GM12878 (cell line): ENCODE results near the gene DBNDD2. TPM values are rescaled to one million over a fixed set of nuclear protein-coding genes. Genes with fewer than 3 reads are reported as not detected.

Source experiments
- ATAC-seq: fragments of 200-7000 bp; cut with Tn5 transposase; 3 replicates; pipeline ENCODE4 v1.9.1; 2020; ENCODE audit warnings: mild to moderate bottlenecking, moderate library complexity
- BruUV-seq: library from RNA; stranded (reverse); fragments of 400-500 nt; replicated peaks from 2 replicates; lab custom pipeline; 2021; lab: Mats Ljungman, UMichigan
- CTCF ChIA-PET: fragments of 300-600 bp; sonication (Branson Sonifier 250); formaldehyde crosslinking; extraction: SDS; loops from one replicate; lab custom pipeline; 2021; ENCODE audit warnings: inconsistent platforms; lab: Yijun Ruan, JAX
- POLR2A ChIA-PET: fragments of 350-600 bp; formaldehyde crosslinking; extraction: SDS; loops from one replicate; lab custom pipeline; 2021; ENCODE audit warnings: inconsistent platforms; lab: Charles Lee
- RAD21 ChIA-PET: fragments of 300-600 bp; sonication (Branson Sonifier 250); formaldehyde crosslinking; loops from one replicate; lab custom pipeline; 2023; ENCODE audit warnings: antibody characterized with exemption; ENCODE audit not compliant: unreplicated experiment; lab: Charles Lee
- SMC1A ChIA-PET: fragments of 300-600 bp; sonication (Branson Sonifier 250); formaldehyde crosslinking; loops from one replicate; lab custom pipeline; 2023; ENCODE audit not compliant: unreplicated experiment, uncharacterized antibody; lab: Charles Lee
- DNase-seq: peaks from one replicate; pipeline ENCODE4 v3.0.0-alpha.2; 2011; ENCODE audit warnings: low read depth, low spot score
- FAIRE-seq: peaks from 3 replicates; lab custom pipeline; 2011; peaks lifted over from hg19 to GRCh38; lab: Jason Lieb, UNC
- H2AFZ ChIP-seq: 2 replicates; pipeline ENCODE4 v1.6.0; 2011; ENCODE audit warnings: low read depth, low read length, control low read depth; ENCODE audit not compliant: control insufficient read depth
- H3K27ac ChIP-seq: 2 replicates; pipeline ENCODE4 v1.5.1; 2011; ENCODE audit warnings: control low read depth; ENCODE audit not compliant: control insufficient read depth, insufficient read depth
- H3K27me3 ChIP-seq, 2 experiments: replicated peaks in 1 of 2; 2 replicates each; pipeline versions ENCODE4 v1.6.0 to v1.6.1; 2011; ENCODE audit warnings: low read length in 1 of 2; ENCODE audit not compliant: control insufficient read depth in 2 of 2, insufficient read depth in 2 of 2
- H3K36me3 ChIP-seq, 2 experiments: 2 replicates each; pipeline ENCODE4 v1.5.1; 2011; ENCODE audit warnings: low read length in 1 of 2; ENCODE audit not compliant: control insufficient read depth in 2 of 2, insufficient read depth in 2 of 2
- H3K4me1 ChIP-seq: 2 replicates; pipeline ENCODE4 v1.6.1; 2011; ENCODE audit warnings: mild to moderate bottlenecking, low read length, moderate library complexity, mixed read lengths; ENCODE audit not compliant: control insufficient read depth, insufficient read depth
- H3K4me2 ChIP-seq: 2 replicates; pipeline ENCODE4 v1.6.0; 2011; ENCODE audit warnings: control low read depth; ENCODE audit not compliant: control insufficient read depth, insufficient read depth
- H3K4me3 ChIP-seq: fragments of 200-600 bp; sonication (generic); 2 replicates; pipeline ENCODE4 v1.5.1; 2016
- H3K79me2 ChIP-seq: 2 replicates; pipeline ENCODE4 v1.6.0; 2011; ENCODE audit warnings: low read length; ENCODE audit not compliant: control insufficient read depth, insufficient read depth
- H3K9ac ChIP-seq: 2 replicates; pipeline ENCODE4 v1.8.0; 2011; ENCODE audit warnings: low read length, control low read depth, mixed read lengths; ENCODE audit not compliant: control insufficient read depth, insufficient read depth
- H3K9me3 ChIP-seq: replicated peaks from 3 replicates; pipeline ENCODE4 v1.5.1; 2011; ENCODE audit warnings: mild to moderate bottlenecking, low read length; ENCODE audit not compliant: control insufficient read depth, insufficient read depth
- H4K20me1 ChIP-seq: 2 replicates; pipeline ENCODE4 v1.6.0; 2011; ENCODE audit not compliant: control insufficient read depth, insufficient read depth
- IKZF1 ChIP-seq: fragments of 450-650 bp; conservative IDR thresholded peaks from 2 replicates; pipeline ENCODE4 v1.6.1; 2017; ENCODE audit warnings: antibody characterized with exemption, mild to moderate bottlenecking
- MTA3 ChIP-seq: IDR thresholded peaks from 2 replicates; pipeline ENCODE4 v1.6.1; 2012; ENCODE audit warnings: low read length, inconsistent platforms, borderline replicate concordance
- PKNOX1 ChIP-seq: fragments of 450-650 bp; IDR thresholded peaks from 2 replicates; pipeline ENCODE4 v1.6.1; 2016; ENCODE audit warnings: mild to moderate bottlenecking
- POLR2A ChIP-seq: IDR thresholded peaks from 2 replicates; pipeline ENCODE4 v1.6.1; 2011; ENCODE audit warnings: low read depth, mild to moderate bottlenecking, low read length
- POLR2AphosphoS5 ChIP-seq: IDR thresholded peaks from 2 replicates; pipeline ENCODE4 v1.6.1; 2011; ENCODE audit warnings: mild to moderate bottlenecking, low read length, inconsistent platforms
- POU2F2 ChIP-seq: IDR thresholded peaks from 3 replicates; pipeline ENCODE4 v1.6.1; 2011; ENCODE audit warnings: low read depth, mild to moderate bottlenecking, low read length, borderline replicate concordance
- PRDM15 ChIP-seq: fragments of 450-650 bp; formaldehyde crosslinking; IDR thresholded peaks from 2 replicates; pipeline ENCODE4 v1.4.0; 2020; ENCODE audit warnings: mild to moderate bottlenecking, moderate library complexity
- RBBP5 ChIP-seq: fragments of 200-600 bp; sonication (generic); conservative IDR thresholded peaks from 2 replicates; pipeline ENCODE4 v1.6.1; 2016
- TARDBP ChIP-seq: IDR thresholded peaks from 2 replicates; pipeline ENCODE4 v1.6.1; 2016; ENCODE audit warnings: borderline replicate concordance
- TCF3 ChIP-seq: IDR thresholded peaks from 2 replicates; pipeline ENCODE4 v1.6.1; 2012; ENCODE audit warnings: low read depth, mild to moderate bottlenecking, low read length, borderline replicate concordance; ENCODE audit not compliant: insufficient read depth
- WGBS: methylation state at CpG from one replicate; pipeline ENCODE4 v1.1.6; 2016; ENCODE audit warnings: low lambda C conversion rate; ENCODE audit not compliant: insufficient replicate concordance, insufficient coverage; ENCODE audit errors: missing lambda C conversion rate; 5-methylcytosine and 5-hydroxymethylcytosine counted together
- in situ Hi-C: fragments of 300-500 bp; cut with MboI; formaldehyde crosslinking; loops from 9 replicates; pipeline ENCODE4 v1.14.3; 2018; ENCODE audit warnings: mixed read lengths
- intact Hi-C: fragments of 100-400 bp; cut with micrococcal nuclease; formaldehyde crosslinking; loops from one replicate; pipeline ENCODE4 v1.14.2; 2022; ENCODE audit not compliant: unreplicated experiment
- polyA plus RNA-seq, 11 experiments: library from polyadenylated mRNA; depleted of rRNA in 4 of 11; unstranded in 6 of 11; stranded (reverse) in 5 of 11; fragments of >200 nt; fragmentation: Nextera tagmentation in 4 of 11; fragmentation: Illumina TruSeq in 1 of 11; extraction: Ambion mirVana in 4 of 11; extraction: Trizol in 1 of 11; gene quantifications; 1 replicate in 1 of 11; 2 replicates in 10 of 11; pipeline versions ENCODE4 v1.2.1 to v1.2.3, GENCODE V29; 2011 to 2016; ENCODE audit warnings: inconsistent platforms in 2 of 11, missing spikeins in 2 of 11, low read depth in 1 of 11
- total RNA-seq, 4 experiments: library from RNA; depleted of rRNA in 3 of 4; stranded (reverse); fragments of >200 nt in 3 of 4; fragmentation: Illumina TruSeq in 1 of 4; extraction: Trizol in 1 of 4; gene quantifications; 2 replicates each; pipeline versions ENCODE4 v1.2.1 to v1.2.3, GENCODE V29; 2013 to 2021

DBNDD2 gene
- total and polyA plus RNA-seq, 10 of the 15 experiments (the other 5 are each of a cell fraction or from before 2014, with no cell fraction given) = 0.17 to 5.7 (median 0.49) TPM; not detected in 1

- CTCF ChIA-PET = interaction anchor here (1.9 kb wide), 1 partner anchor 10 kb away, joined by 7 read pairs; no protein-coding TSS in a partner anchor
- SMC1A ChIA-PET = no interaction called here
- BruUV-seq = no TSS peak
- POLR2A ChIA-PET = no interaction called here
- in situ Hi-C loops (no loop called here), intact Hi-C loops (no loop called here)
- no peak overlapping the region for H2AFZ ChIP-seq
- no peaks in the 10 kb centered on the region for H3K4me1 ChIP-seq
- no peak overlapping the region for H3K9ac ChIP-seq
- H3K9me3 ChIP-seq = no peaks in the 10 kb centered on the region
- no peak overlapping the region for H3K27ac ChIP-seq
- H4K20me1 ChIP-seq = no peaks in the 10 kb centered on the region
- no peaks in the 10 kb centered on the region for H3K27me3 ChIP-seq
- peaks cover 6 to 17% of the 10 kb centered on the region in 2 experiments; a peak in 3 of 4 replicates for H3K36me3 ChIP-seq
- no peak overlapping the region for H3K4me2 ChIP-seq
- no peaks in the 10 kb centered on the region for H3K79me2 ChIP-seq
- H3K4me3 ChIP-seq = no peak overlapping the region
- FAIRE-seq (no peak), DNase-seq (no peak), ATAC-seq (no peak; the same call in 2 of the 3 replicates)
- RAD21 ChIA-PET = no interaction called here
- TF ChIP-seq POLR2A = peak; percentile 1; the same call in 1 of the 2 replicates
- TF ChIP-seq POLR2AphosphoS5 = 0 out of 2 replicates have a peak, but pooled peaks have one; percentile 12
- TF ChIP-seq MTA3 = no peak
- 95% methylated on average over 5 of the region's 5 CpGs for WGBS
These were observed 18.4 kb downstream of the DBNDD2 start for GRCh38 chr20:45426320-45427016.

- H3K9ac ChIP-seq = no peak overlapping the region
- no peaks in the 10 kb centered on the region for H4K20me1 ChIP-seq
- ChIA-PET POLR2A (interaction anchor here (1.6 kb wide), 1 partner anchor 10 kb away, joined by 4 read pairs; no protein-coding TSS in a partner anchor), SMC1A (interaction anchor here (0.5 kb wide), 1 partner anchor 23 kb away, joined by 5 read pairs; no protein-coding TSS in a partner anchor), CTCF (interaction anchor here (1.9 to 13.9 kb wide), 2 partner anchors 9 to 59 kb away, joined by 7 to 685 read pairs; partner anchors contain the start of gene SYS1), RAD21 (interaction anchor here (1.2 kb wide), 1 partner anchor 9 kb away, joined by 5 read pairs; no protein-coding TSS in a partner anchor)
- H3K27me3 ChIP-seq = no peaks in the 10 kb centered on the region
- no peak overlapping the region for H3K27ac ChIP-seq
- WGBS = 95% methylated on average over 14 of the region's 14 CpGs
- no peaks in the 10 kb centered on the region for H3K79me2 ChIP-seq
- ATAC-seq = no peak
- intact Hi-C loops (no loop called here), in situ Hi-C loops (no loop called here)
- H3K4me3 ChIP-seq = no peak overlapping the region
- H3K4me1 ChIP-seq = peaks cover 8% of the 10 kb centered on the region
- BruUV-seq = no TSS peak
- H2AFZ ChIP-seq = no peak overlapping the region
- FAIRE-seq = no peak
- peaks cover 6 to 14% of the 10 kb centered on the region in 2 experiments; a peak in 3 of 4 replicates for H3K36me3 ChIP-seq
- no peak for DNase-seq
- H3K9me3 ChIP-seq = no peaks in the 10 kb centered on the region; the same call in 2 of the 3 replicates
- no peak overlapping the region for H3K4me2 ChIP-seq
- no peak for TF ChIP-seq TCF3
- TF ChIP-seq PRDM15 (CRISPR knock-in tag) = no peak
- no peak for TF ChIP-seq PKNOX1
- TF ChIP-seq TARDBP = no peak
- no peak for TF ChIP-seq POU2F2
- TF ChIP-seq RBBP5 = no peak
- no peak for TF ChIP-seq IKZF1
These were observed 19.4 kb downstream of the DBNDD2 start for GRCh38 chr20:45427236-45428149.
